GF-D8 (cell line): Measurements from ENCODE around the gene TRIM8.

Experiments
- DNase-seq: peaks from one replicate; lab custom pipeline; 2025; lab: John Stamatoyannopoulos, UW

The TRIM8 gene

GRCh38 chr10:102633287-102633686 lies 11.0 kb upstream of the TRIM8 start:
- DNase-seq: peak; percentile 75

- DNase-seq: no peak
Observed at GRCh38 chr10:102633848-102634247, 10.4 kb upstream of the TRIM8 start.

- no peak for DNase-seq
Observed at GRCh38 chr10:102634686-102635085, 9.6 kb upstream of the TRIM8 start.

GRCh38 chr10:102635377-102635776 lies 8.9 kb upstream of the TRIM8 start:
- peak; percentile 78 for DNase-seq

DNA sequence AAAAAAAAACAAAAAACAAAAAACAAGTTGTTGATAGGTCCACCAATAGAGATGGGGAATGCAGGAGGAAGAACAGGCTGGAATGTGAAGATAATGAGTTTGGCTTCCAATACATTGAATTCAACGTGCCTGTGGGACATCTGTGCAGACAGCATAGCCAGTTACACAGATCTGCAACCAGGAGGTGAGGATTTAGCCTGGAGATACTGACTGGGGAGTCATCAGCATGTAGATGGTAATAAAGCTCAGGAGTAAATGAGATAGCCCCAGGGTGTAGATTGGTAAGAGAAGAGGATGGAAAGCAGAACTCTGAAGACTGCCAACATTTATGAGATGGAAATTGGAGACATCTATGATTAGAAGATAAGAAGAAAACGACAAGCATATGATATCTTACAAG lies 4.7 kb upstream of the TRIM8 start:
- DNase-seq: no peak

GRCh38 chr10:102641402-102641801 lies 2.9 kb upstream of the TRIM8 start:
- DNase-seq: no peak

DNA sequence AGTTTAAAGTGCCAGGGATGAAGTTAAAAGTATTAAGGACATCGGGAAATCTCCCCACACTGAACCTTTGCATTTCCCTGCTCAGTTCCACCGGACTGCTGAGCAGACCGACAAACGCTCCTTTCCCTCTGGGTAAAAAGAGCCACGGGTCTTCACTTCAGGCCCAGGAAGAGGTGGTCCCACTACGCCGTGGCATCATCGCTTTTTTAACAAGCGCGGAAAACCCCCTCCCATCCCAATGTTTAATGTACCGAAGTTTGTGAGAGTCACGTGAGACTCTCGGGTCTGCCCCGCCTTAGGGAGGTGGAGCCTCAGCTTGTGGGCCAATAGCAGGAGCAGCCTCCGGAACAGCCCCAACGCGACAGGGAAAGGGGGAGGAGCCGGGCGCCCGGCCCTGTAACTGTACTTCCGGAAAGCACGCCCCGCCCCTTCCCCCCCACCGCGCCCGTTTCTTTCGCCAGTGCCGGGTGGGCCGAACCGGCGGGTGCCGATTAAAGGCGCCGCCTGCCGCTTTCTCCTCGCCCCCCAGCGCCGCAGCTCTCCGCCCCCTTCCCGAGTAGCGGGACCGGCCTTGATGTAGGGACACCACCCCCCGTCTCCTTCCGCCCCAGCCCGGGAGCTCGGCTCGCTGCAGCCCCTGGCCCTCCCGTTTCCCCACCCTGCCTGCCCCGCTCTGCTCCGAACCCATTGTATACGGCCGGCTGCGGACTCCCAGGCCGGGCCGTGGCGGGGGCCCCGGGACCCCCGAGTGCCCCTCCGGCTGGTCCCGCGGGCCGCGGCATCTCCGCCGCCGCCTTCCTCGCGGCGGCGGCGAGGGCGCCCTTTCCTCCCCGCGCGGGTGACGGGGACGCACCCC lies 2.2 kb upstream of the TRIM8 start:
- peak; percentile 93 for DNase-seq

- DNase-seq: peak; percentile 19
Observed at GRCh38 chr10:102642736-102643335, 1.4 kb upstream of the TRIM8 start.

DNA sequence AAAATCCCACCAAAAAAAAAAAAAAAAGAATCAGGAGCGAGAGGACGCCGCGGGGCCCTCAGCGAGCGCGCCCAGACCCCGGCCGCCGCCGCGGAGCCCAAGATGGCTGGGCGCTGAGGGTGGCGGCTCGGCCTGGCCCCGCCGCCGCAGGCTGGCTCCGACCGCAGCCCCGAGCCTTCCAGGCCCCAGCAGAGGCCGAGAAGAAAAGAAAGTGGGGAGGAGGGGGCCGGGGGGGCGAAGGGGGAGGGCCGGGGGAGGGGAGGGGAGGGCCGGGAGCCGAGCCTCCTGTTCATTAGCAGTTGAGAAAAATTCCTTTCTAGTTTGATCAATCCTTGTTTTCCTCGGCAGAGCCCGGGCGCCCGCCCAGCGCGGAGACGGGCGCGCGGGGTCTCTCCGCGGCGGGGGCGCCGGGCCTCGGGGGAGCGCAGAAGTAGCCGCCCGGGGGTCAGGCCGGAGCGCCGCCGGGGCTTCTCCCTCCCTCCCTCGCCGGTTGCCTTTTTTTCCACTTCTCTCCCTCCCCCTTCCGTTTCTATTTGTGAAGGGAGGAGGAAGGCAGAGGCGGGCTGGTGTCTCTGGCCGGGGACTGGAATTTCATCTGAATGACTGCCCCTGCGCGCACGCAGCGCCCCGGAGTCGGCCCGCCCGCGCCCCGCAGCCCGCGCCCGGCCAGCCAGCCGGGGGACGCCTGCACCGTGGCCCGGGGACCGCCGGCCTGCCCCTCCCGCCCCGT lies 778 bp upstream of the TRIM8 start:
- DNase-seq: peak; percentile 74

DNA sequence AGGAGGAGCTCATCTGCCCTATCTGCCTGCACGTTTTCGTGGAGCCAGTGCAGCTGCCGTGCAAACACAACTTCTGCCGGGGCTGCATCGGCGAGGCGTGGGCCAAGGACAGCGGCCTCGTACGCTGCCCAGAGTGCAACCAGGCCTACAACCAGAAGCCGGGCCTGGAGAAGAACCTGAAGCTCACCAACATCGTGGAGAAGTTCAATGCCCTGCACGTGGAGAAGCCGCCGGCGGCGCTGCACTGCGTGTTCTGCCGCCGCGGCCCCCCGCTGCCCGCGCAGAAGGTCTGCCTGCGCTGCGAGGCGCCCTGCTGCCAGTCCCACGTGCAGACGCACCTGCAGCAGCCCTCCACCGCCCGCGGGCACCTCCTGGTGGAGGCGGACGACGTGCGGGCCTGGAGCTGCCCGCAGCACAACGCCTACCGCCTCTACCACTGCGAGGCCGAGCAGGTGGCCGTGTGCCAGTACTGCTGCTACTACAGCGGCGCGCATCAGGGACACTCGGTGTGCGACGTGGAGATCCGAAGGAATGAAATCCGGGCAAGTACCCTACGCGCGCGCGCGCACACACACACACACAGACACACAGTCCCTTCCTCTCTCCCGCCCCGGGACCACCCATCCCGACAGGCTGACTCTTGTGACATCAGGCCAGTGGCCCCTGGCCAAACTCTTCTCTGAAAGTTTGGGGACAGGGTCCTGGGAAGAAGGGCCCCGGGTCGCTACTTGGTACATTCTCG lies 538 bp downstream of the TRIM8 start:
- DNase-seq: peak; percentile 60

GRCh38 chr10:102645388-102645740 lies 1.1 kb downstream of the TRIM8 start:
- DNase-seq: no peak

DNA sequence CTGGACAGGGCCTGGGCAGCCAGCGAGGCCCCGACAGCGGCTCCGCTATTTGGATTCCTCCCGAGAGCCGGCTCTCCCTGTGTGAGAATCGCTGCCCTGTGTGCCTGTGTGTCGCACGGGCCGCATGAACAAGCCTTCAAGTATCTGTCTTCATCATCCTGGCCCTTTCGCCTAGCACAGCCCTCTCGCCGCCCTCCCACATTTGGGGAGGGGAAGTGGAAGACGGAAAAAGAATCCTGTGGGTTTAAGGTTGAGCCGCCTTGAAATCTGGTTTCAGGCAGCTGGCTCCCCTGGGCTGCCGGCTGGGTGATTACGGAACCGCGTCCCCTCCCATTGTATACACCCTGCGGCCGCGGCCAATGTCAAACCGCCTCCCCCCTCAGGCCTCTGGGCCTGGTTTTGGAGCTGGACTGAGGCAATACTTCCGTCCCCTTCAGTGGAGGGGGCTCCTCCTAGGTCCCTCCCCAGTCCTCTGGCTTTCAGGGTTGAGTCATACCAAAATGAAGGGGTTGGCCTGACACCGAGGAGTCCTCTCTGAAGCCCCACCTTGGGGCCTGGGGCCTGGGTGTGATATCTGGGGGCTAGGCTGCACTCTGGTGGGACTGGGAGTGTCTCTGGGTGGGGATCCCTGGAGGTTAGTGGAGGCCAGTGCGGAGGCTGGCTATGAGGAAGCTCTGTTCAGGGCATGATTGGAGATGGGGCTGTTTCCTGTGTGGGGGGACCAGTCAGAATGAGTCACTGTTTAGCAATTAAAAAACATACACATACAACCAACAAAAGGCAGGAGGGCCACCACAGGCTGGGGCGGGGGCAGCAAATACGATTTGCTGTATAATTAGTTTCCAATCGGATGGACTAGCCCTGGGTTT lies 1.7 kb downstream of the TRIM8 start:
- DNase-seq: peak; percentile 97

- DNase-seq: no peak
Observed at GRCh38 chr10:102646610-102647442, 2.5 kb downstream of the TRIM8 start.

GRCh38 chr10:102647443-102648268 lies 3.4 kb downstream of the TRIM8 start:
- no peak for DNase-seq

- no peak for DNase-seq
Observed at GRCh38 chr10:102648269-102648888, 4.1 kb downstream of the TRIM8 start.

GRCh38 chr10:102648889-102649796 lies 4.9 kb downstream of the TRIM8 start:
- DNase-seq: no peak

DNA sequence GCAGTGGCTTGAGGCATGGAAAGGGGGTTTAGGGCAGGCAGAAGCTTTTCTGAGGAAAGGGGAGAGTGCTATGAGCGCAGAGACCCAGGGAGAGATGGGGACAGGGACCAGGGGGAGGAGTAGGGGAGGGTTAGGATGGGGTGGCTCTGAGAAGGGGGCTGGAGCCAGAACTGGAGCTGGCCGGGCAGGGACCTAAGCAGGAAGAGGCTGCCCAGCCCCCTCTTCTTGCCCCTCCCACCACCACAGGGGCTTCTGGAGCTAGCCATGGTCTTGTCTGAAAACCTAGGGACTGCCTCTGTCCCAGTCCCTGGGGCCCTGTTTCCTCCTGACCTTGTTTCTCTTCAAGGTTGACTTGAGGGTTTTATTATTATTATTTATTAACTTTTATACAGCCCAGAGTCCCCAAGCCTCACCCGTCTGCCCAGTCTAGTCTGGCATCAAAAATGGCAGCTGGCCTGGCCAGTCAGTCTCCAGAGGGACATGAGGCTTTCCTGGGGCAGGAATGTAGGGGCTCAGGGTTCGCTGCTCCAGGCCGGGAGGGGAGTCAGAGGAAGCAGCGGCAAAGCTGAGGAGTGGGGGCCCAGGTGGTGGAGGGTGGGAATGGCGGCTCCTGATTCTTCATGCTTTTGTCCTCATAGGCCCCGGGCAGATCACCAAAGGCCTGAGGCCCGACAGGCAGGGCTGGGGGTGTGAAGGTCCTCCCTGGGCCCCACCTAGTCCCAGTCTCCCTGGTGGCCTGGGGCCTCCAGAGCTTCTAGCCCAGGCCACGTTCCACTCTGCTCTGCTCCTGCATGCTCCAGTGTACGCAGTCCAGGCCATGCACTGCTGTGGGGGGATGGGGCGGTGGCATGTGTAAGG lies 5.7 kb downstream of the TRIM8 start:
- no peak for DNase-seq
